GM20431 (cell line): ENCODE results near the gene PJVK.
"Not testable (repeated sequence)": the region's sequence is repeated elsewhere in the genome, so short reads cannot be mapped to it uniquely, and the experiment has no call there.

Experiments used
- in situ Hi-C: fragments of 300-500 bp; cut with MseI, MboI; formaldehyde crosslinking; loops from one replicate; pipeline ENCODE4 v1.15.0; 2020; ENCODE audit warnings: low sequenced_read_pairs; ENCODE audit not compliant: unreplicated experiment

Gene PJVK

GRCh38 chr2:178427458-178427857 is 23.7 kb upstream of the PJVK start:
- in situ Hi-C loops = no loop called here

- in situ Hi-C loops = no loop called here
Observed at GRCh38 chr2:178428396-178428806, 22.8 kb upstream of the PJVK start.

DNA sequence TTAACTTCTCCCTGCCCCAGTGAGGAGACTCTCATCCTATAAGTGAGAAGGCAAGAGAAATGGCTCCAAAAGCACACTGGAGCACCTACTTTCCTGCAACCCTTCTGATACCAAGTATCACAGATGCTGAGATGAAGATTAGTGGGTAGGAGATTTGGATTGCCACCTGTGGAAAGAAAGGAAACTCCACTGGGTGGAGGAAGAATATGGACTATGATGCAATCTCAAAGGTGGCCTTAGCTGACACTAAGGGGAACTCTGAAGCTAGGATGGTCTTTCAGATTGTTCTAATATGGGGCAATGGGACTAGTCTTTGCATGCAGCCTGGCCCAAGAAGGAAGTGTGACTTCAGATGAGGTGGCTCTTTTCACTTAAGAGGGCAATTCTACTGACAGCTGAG is 21.8 kb upstream of the PJVK start:
- in situ Hi-C loops = no loop called here

- in situ Hi-C loops = no loop called here
Observed at GRCh38 chr2:178436662-178437061, 14.5 kb upstream of the PJVK start.

DNA sequence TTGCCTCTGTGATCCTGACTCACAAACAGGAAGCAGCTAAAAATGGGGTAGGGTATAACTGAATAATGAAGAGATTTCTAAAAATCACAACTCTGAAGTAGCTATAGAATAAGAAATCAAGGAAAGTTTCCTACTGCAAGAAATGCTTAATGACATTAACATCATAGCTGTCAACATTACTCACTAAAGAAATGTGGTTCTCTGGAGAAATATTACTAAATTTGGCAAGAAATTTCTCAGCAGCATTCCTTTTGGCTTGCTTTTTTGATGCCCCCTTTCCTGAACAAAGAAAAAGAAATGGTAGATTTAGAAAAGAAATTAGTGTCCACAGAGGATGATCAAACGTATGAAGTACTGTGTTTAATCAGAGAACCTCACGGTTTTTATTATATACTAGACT is 9.8 kb upstream of the PJVK start:
- in situ Hi-C loops = no loop called here

DNA sequence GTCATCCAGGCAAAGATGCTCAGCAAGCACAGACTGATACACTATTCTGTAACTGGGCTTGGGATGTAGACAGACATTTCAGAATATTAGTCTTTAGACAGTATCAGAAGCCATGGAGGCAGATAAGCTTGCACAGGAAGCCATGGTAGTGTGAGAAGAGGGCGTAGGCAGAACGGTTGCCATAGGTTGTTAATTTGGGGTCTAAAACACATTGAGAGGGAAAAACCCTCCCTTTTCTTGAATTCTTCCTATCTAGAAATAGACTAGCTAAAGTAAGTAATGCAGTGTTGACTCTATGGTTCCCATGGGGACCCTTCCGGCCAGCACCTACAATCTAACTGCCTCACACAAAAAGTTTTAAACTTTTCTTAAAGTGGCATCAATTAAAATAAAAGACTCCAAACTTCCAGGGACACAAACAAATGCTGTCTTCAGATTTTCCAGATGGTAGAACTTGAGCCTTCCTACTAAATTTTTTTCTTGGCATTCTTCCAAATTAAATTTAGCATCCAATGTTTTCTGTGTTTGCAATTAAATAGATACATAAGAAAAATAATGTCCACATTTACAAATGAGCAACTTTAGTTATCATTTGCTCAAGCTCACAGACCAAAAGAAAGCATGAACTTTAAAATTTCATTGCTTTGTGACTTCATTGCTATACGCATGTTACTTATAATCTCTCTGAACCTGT is 2.1 kb upstream of the PJVK start:
- in situ Hi-C loops = no loop called here

- in situ Hi-C loops = no loop called here
Observed at GRCh38 chr2:178449700-178450523, 1.3 kb upstream of the PJVK start.

GRCh38 chr2:178450524-178450773 is 729 bp upstream of the PJVK start:
- in situ Hi-C loops = no loop called here

GRCh38 chr2:178452334-178452733 is 1.2 kb downstream of the PJVK start:
- in situ Hi-C loops = no loop called here

DNA sequence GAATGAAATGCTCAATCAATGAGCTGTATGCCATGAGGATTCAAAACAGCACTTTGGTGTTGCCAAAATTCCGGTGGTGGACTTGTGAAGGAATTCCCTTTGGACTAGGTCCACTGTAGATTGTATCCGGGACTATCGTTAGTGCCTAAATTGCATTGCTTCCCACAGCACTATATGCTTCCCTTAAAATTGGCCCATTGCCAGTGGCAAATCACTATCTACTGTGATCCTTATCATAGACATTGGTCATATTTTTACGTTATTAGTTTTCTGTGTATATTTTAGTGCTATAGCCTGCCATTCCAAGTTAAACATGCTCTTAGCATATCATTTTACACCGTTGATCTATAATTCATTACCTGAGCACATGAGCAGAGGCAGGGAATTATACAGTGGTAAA is 1.7 kb downstream of the PJVK start:
- in situ Hi-C loops = no loop called here

- in situ Hi-C loops = no loop called here
Observed at GRCh38 chr2:178455947-178456346, 4.8 kb downstream of the PJVK start.

GRCh38 chr2:178457390-178457886 is 6.3 kb downstream of the PJVK start:
- in situ Hi-C loops = no loop called here

- in situ Hi-C loops = no loop called here
Observed at GRCh38 chr2:178469219-178469849, 18.2 kb downstream of the PJVK start.

DNA sequence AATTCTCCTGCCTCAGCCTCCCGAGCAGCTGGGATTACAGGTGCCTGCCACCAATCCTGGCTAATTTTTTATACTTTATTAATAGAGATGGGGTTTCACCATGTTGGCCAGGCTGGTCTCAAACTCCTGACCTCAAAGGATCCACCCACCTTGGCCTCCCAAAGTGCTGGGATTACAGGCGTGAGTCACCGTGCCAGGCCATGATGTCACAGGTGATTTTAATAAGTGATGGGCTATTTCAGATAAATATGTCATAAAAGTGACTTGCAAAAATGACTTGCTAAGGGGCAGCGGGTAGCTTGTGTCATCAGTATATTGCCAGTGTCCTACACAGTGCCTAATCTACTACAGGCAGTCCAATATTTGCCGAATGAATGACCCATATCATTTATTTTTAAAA is 20.1 kb downstream of the PJVK start:
- in situ Hi-C loops = not testable (repeated sequence)

DNA sequence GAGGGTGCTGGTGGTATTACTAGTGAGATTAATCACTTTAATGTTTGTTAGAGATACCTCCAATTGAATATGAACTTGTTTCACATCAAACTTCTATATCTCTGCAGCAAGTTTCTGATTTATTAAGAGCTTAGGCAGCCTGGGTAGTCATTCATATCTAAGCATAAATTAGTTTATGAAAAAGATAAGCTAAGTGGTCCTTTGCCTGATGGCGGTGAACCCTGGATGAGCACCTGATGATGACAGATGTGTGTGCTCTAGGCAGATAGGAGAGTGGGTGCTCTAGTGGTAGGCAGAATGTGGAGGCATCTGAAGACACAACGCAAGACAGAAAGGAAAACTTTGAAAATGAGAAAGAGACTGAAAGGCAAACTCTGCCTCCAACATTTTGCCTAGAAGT is 22.2 kb downstream of the PJVK start:
- in situ Hi-C loops = no loop called here

GRCh38 chr2:178473931-178474330 is 22.8 kb downstream of the PJVK start:
- in situ Hi-C loops = no loop called here

DNA sequence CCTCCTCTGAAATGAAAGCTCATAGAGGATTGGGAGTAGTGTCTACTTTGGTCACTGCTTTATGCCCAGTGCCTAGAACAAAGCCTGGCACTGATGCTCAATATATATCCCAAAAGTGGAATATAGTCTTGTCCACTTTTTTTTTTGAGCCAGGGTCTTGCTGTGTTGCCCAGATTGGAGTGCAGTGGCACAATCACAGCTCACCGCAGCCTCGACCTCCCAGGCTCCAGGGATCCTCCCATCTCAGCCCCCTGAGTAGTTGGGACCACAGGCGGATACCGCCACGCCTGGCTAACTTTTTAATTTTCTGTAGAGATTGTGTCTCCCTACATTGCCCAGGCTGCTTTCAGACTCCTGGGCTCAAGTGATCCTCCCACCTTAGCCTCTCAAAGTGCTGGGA is 23.4 kb downstream of the PJVK start:
- in situ Hi-C loops = no loop called here

DNA sequence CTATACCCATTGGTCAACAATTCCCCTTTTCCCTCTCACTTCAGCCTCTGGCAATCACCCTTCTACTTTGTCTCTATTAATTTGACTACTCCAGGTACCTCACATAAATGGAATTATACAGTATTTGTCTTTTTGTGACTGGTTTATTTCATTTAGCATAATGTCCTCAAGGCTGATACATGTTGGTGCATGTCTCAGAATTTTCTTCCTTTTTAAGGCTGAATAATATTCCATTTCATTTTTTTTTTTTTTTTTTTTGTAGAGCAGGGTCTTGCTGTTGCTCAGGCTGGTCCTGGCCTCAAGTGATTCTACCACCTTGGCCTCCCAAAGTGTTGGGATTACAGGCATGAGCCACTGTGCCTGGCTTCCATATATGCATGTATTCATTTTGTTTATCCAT is 25.3 kb downstream of the PJVK start:
- in situ Hi-C loops = no loop called here

- in situ Hi-C loops = no loop called here
Observed at GRCh38 chr2:178477443-178478129, 26.4 kb downstream of the PJVK start.

DNA sequence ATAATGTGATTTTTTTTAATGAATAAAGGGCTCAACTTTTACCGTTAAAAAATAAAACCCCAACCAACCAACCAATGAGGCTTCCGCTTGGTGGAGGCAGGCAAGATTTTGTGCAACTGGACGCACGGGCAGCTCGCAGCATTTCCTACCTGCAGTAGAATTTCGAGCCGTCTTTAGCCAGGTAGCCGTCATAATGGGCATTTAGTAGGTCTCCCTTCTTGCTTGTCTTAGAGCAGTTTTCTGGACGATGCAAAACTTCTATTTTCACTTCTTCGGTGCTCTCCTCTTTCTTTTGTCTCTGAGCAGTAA is 26.9 kb downstream of the PJVK start:
- in situ Hi-C loops = no loop called here
